HG02870 (cell line): ENCODE data around the gene CNTN4.

Source experiments
- ATAC-seq: cut with Tn5 transposase; IDR thresholded peaks from one replicate; pipeline ENCODE4 v1.9.1; 2021; ENCODE audit warnings: mild to moderate bottlenecking, moderate library complexity; ENCODE audit not compliant: unreplicated experiment

The CNTN4 gene

DNA sequence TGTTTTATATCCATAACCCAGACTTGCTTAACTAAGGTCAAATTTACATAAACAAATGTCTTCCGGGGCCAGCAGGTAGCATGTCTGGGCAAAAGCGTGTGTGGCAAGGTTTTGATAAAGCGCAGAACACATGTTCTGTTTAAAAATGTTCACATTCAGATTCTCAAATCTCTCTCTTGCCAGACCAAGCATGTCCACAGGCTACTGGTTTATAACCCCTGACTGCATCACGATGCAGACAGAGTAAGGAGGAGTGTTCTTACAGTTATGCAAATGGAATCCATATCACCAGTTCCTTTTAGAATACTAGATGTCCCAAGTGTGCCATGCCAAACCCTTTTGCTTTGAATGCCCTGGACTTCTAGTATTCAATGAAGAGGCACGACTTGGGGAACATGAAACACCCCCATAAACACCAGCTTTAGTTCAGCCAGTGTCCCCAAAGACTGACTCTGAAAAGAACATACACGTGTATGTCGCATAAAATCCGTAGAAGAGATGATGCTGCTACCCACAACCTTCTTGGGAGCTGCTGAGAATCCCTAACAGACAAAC lies 412.0 kb downstream of the CNTN4 start:
- no peak for ATAC-seq

DNA sequence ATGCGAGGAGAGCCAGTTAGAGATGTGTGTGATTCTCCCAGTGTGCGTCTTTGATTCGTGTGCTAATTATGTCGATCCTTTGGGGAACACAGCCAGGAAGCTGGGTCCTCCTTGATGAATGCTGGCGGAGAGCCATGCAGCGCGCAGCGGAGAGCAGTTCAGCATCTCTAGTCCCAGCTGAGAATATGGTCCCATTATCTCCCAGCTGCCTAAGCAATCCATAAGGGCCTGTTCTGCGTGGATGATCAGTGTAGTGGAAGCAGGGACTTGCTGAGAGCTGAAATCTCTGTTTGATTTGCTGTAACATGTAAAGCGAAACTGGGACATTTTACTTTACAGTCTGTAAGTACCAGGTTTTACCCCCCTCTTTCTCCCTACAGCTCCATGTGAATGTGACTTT lies 412.7 kb downstream of the CNTN4 start:
- no peak for ATAC-seq

DNA sequence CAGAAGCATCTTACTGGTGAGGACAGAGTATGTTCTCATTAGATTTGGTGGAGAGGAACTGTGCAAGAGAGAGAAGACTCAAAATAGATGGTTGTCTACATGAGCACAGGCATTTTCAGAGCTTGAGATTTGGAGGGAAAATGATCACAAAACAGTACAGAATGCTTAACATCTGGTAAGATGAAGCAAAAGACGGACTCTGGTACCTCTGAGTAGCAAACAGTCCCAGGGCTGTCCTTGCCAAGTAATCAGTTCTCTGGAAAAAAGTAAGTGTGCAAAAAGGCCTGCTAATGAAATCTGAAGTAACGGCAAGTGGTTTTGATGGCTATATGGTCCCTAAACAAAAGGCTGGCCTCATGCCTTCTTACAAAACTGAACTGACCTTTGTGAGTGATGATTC lies 414.2 kb downstream of the CNTN4 start:
- ATAC-seq = no peak

DNA sequence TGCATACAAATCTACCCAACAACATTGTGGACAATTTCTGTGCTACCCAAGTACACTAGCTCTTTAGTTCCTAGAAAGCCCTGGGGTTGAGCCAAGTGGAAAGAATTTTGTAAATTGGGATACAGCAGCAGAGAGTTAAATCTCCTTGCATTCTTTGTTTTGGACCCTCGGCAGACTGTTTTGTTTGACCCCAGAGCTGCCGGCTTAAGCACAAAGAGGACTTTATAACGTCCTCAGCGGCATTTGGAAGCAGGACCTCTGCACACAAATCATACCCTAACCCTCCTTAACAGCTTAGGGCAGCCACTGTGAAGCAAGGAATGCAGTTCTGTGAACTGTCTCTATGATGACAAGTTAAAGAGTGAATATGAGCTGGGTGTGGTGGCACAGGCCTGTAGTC lies 415.3 kb downstream of the CNTN4 start:
- ATAC-seq = no peak

DNA sequence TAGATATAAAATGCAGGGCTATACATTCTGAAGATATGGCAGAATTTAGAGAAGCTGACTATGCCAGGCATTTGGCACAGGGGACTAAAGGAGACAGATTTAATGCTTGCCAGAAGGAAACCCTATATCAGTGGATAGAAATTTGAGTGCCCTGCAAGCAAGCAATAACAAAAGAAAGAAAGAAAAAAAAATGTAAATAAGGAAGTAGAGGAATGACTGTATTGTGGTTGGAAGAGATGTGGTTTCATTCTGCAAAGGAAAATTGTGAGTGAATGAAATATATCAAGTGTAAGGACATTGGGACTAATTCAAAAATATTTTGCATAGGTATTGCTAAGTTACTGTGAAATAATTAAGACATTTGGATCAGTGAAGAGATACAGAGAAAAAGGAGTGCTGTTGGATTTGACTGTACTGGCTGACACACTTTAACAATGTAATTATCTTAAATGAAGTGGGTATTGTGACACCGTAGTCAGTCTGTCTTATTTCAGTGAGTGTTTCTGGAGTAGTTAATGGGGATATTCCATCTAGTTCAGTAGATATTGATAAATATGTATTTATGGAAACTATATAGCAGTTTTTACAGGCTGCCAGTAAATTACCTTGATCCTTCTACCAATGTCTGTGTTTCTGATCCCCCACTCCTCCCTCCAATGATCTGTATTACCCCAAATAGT lies 418.2 kb downstream of the CNTN4 start:
- ATAC-seq = peak; percentile 49

DNA sequence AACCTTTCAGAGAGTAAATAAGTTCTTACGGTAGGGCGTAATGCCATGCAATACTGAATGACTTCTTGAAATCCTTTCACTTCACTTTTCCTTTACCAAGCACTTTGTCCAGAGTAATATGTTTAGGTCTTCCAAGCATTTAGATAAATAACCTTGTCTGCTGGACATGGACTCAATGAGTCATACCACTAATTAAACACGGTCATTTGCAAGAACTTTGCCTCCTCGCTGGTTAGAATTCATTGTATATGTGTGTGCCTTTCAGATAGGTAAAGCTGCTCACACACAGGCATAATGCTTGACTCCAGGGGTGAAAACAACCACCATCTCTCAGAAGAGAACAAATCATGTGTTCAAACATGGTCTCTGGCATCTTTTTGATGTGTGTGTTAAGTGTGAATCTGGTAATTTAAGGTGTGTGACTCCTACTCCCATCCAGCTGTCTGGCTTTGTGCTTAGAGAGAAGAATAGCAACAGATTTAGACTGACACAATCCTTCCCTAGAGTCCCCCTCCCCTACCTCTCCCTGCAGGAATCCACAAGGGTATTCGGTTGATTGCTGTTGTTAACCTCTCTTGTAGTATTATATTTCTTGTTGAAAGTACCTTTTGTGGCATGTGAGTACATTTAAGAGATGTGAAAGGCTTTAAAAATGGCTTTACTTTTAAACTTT lies 419.0 kb downstream of the CNTN4 start:
- ATAC-seq = no peak

DNA sequence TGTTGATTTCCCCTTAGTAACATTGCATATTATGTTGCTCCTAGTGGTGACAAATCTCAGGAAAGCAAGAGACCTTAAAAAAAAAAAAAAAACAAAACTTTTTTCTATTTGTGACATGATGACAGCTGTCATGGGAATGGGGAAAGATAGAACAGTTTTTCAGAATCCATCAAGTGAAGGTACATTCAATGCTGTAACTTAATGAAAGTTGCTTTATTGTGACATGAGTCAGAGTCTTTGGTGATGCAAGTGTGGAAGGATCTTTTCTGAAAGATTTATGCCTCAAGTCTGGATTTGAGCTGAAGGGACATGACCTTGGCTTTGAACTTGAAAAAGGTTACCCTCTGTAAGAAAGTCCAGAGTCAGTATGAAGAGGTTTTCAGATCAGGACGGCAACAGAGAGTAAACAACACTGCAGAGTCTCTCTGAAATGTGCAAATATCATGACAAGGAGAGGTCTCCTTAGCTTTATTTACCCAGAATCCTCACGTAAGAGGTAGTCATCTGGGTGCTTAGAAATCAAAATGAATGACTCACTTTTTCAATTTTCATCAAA lies 424.7 kb downstream of the CNTN4 start:
- peak; percentile 29 for ATAC-seq

DNA sequence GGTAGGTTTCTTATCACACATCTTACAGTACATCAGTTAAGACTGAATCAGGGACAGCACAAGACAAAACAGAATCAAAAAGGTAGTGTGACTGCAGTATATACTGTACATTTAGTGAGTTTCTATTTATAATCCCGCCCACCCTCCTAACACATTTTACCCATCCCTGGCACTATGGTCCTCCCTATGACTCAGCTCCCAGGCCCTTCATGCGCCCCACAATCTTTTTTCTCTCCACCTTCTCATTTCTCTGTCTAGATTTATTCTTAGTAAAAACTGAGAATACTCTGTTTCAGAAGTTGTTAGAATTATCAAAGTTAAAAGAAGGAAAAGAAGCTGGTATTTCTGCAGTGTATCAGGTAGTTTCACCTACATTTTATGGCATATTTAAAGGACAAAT lies 427.3 kb downstream of the CNTN4 start:
- ATAC-seq = no peak

DNA sequence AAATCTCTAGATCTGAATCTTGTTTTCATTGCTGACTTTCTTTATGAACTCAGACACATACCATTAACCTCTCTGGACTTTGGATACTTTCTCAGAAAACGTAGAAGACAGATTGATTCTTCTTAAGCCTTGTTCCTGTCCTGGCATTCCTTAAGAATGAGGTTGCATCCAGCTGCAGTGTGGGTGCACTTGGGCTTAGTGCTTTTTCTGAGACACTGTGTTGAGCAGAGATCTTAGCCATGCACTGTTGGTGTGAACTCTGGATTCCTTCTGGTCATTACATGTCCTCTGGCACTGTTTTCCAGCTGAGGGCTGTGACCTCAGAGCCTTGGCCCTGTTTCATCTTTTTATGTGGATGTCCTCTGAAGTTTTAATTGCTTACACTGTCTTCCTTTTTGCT lies 428.3 kb downstream of the CNTN4 start:
- ATAC-seq = peak; percentile 7

DNA sequence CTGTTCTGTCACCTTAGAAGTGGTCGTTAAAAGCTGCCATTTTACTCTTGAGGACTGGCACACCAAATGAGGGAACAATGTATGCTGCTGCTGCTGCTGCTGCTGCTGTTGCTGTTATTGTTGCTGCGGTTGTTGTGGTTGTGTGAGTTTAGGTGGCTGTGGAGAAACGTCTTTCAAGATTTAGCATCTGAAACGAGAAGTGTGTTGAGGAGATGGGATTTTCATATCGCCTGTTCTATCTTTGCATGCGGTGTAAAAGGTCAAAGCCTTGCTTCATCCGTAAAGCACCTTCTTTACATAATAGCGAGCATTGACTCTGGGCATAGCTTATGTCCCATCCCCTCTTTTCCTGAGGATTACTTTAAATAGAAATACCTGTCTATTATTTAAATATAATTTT lies 428.7 kb downstream of the CNTN4 start:
- peak; percentile 69 for ATAC-seq

DNA sequence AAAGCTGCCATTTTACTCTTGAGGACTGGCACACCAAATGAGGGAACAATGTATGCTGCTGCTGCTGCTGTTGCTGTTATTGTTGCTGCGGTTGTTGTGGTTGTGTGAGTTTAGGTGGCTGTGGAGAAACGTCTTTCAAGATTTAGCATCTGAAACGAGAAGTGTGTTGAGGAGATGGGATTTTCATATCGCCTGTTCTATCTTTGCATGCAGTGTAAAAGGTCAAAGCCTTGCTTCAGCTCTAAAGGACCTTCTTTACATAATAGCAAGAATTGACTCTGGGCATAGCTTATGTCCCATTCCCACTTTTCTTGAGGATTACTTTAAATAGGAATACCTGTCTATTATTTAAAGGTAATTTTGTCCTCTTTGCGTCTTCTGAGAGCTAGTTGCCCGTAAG lies 436.1 kb downstream of the CNTN4 start:
- peak; percentile 68 for ATAC-seq

DNA sequence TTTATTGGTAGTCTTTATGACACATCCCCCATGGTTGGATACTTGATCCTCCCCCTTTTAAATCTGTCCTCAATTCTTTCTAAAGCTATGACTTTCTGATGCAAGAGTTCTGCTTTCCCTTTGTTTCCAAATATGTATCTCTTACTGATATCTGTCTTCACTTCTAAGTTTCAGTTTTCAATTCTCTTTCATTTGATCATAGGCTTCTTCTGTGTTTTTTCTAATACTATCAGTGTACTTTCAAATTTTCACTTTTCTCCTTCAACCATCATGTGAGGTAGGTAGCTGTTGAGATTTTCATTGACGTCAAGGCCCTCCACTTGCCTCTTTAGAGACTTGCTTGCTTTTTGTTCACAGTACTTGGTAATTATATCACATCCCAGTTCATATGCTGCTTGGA lies 436.5 kb downstream of the CNTN4 start:
- ATAC-seq = peak; percentile 56

DNA sequence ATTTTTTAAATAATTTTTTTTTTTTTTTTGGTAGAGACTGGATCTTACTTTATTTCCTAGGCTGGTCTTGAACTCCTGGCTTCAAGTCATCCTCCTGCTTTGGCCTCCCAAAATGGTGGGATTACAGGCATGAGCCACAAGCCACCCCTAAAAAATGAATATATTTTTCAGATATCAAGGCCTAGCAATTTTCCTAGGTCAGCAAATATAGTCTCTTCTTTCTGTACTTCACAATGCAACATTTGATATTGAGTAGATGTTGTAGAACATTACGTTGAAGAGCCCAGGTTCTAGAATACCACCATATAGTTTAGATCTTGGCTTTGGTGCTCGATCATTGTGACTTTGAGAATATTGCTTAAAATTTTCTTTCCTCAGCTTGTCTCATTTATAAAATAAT lies 437.9 kb downstream of the CNTN4 start:
- no peak for ATAC-seq

DNA sequence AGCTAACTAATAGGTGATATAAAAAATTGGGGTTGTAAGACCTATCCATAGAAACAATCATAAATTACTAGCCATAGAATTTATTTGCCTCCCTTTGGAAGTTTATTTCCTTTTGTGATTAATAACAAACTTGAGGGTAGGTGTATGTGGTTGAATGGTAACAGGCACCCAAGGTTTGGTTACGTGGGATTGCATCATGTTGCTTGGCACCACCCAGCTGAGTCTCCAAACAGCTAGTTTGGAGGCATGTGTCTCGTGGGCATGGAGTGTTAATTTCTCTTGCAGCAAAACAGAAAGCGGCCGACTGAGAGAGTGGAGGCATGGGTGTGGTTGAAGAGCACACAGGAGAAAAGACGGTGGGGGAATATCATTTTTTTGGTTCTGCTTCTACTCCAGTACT lies 441.4 kb downstream of the CNTN4 start:
- no peak for ATAC-seq

DNA sequence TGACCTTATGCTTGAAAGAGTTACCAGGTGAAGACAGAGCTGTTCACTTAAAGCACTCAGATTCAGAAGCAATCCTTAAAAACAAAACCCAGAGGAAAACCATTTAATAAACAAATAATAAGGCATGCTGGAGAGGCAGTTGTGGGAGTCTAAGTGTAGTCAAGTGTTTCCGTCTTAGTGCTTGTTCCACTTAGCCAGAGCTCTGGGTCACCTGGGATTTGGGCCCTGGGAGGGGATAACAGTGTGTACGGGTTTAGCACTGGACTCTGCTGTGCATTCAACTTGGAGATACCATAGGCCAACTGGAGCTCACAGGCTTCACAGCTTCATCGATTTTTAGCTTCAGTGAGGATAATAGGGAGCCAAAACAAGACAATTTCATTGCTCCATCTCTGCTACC lies 444.6 kb downstream of the CNTN4 start:
- no peak for ATAC-seq

DNA sequence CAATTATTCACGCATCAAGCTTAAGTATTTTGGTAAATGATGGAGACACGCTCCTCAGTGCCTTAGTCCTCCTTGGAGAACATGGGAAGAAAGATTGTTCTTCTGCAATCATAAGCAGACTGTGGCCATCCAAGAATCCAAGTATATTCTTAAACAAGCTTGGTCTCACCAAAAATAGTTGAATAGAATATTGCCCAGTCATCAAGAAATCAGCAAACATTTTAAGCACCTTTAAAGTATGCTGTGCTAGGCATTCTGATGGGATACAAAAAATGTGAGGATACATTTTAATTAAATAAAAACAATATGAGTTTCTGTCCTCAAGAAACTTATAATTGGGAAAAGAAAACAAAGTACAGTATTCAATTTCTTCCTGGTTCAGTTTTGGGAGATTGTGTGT lies 445.5 kb downstream of the CNTN4 start:
- no peak for ATAC-seq

DNA sequence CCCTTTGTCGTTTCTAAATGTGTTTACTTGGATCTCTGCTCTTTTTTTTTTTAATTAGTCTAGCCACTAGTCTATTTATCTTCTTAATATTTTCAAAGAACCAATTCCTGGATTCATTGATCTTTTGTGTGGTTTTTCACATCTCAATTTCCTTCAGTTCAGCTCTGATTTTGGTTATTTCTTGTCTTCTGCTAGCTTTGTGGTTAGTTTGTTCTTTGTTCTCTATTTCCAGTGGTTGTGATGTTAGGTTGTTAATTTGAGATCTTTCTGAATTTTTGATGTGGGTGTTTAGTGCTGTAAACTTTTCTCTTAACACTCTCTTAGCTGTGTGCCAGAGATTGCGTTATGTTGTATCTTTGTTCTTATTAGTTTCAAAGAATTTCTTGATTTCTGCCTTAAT lies 446.1 kb downstream of the CNTN4 start:
- ATAC-seq = no peak

DNA sequence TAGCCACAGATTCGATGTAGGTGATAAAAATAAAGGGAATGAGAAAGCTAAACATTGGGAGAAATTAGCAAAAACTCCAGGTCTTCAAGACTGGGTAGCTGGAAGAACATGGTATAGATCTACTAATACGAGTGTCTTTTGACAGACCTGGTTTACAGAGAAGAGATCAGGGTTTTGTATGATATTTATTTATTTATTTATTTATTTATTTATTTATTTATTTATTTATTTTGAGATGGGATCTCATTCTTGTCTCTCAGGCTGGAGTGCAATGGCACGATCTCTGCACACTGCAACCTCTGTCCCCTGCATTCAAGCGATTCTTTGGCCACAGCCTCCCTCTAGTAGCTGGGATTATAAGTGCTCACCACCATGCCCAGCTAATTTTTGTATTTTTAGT lies 448.4 kb downstream of the CNTN4 start:
- no peak for ATAC-seq

DNA sequence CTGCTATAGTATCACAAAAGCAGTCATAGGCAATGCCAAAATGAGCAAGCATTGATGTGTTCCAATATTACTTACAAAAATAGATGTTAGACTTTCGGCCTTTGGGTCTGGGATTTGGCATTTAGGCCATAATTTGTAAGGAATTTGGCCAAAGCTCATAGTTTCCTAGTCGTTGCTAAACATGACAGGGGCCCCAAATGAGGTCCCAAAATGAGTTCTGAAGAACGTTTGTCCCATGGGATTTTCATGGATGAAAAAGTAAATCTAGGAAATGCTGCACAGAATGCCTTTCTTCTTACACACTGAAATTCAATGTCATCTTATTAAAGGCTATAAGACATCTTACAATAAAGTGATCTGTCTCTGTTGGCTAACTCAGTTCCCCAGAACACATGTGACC lies 456.0 kb downstream of the CNTN4 start:
- ATAC-seq = no peak

DNA sequence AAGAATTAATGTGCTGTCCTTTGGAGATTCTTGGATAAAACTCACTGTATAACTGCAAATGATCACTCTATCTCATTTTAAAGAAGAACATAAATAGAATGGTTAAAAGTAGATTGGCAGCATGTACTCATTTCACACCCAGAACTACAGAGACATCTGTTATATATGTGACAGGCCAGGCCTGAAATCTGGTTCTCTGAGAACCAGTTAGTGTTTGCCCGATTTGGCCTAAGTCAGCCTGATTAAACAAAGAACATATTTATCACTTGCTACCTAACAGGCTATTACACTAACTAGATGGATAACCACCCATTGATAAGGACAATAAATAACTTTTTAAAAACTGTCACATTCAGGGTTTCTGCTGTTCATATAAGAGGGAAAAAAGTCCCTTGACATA lies 460.1 kb downstream of the CNTN4 start:
- no peak for ATAC-seq

DNA sequence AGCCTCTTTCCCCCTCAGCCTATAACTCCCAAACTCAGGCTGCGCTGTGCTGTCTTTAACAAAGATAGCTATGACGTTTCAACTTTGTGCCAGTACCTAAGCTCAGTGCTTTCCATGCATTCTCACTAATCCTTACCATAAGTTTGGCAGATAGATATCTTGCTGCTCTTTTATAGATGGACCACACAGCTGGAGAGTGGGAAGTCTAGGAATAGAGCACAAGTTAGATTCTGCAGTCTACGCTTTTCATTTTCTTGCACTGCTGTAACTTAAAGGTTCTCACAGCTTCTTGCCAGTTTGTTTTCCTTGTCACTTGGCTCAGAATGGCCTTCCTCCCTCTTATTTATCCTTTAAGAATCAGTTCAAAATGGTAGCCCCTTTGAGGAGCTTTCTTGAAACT lies 468.8 kb downstream of the CNTN4 start:
- no peak for ATAC-seq

DNA sequence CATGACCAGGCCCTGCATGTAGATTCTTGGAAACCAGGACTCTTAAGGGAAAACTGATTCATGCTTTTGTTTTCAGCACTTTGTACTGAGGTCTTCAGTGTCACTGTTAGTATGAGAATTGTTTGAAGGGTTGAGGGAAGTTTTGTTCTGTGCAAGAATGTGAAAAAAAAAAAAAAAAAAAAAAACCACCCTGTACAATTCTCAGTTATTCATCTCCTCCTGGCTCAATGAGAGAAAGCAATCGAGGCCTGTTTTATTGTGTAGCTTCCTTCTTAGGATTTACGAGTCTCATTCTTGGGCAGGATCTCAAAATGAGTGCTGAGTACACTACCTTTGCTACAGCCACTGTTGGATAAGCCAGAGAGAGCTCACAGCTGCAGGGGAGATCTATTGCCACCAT lies 469.5 kb downstream of the CNTN4 start:
- no peak for ATAC-seq
